HEK293T (cell line): ENCODE data around the gene GBGT1.

ENCODE experiments used
- CTCF ChIA-PET: fragments of 350-600 bp; formaldehyde crosslinking; extraction: SDS; loops from one replicate; lab custom pipeline; 2021; ENCODE audit warnings: antibody characterized with exemption, inconsistent platforms; lab: Yijun Ruan, JAX
- POLR2A ChIA-PET: fragments of 350-600 bp; formaldehyde crosslinking; extraction: SDS; loops from one replicate; lab custom pipeline; 2020; ENCODE audit warnings: antibody characterized with exemption, inconsistent platforms; lab: Yijun Ruan, JAX
- DNase-seq: peaks from one replicate; pipeline ENCODE4 v3.0.0; 2012; ENCODE audit warnings: mixed read lengths; ENCODE audit errors: extremely low spot score
- ARNT ChIP-seq: fragments of 450-650 bp; IDR thresholded peaks from 2 replicates; pipeline ENCODE4 v1.6.1; 2017; ENCODE audit warnings: mild to moderate bottlenecking
- BHLHE40 ChIP-seq: fragments of 450-650 bp; IDR thresholded peaks from 2 replicates; pipeline ENCODE4 v1.6.1; 2016; ENCODE audit warnings: mild to moderate bottlenecking, moderate library complexity, borderline replicate concordance
- CTBP1 ChIP-seq: fragments of 450-650 bp; IDR thresholded peaks from 2 replicates; pipeline ENCODE4 v1.6.1; 2016; ENCODE audit warnings: borderline replicate concordance
- ELF4 ChIP-seq: fragments of 450-650 bp; IDR thresholded peaks from 2 replicates; pipeline ENCODE4 v1.6.1; 2017; ENCODE audit warnings: antibody characterized with exemption
- FOXA1 ChIP-seq: fragments of 450-650 bp; IDR thresholded peaks from 2 replicates; pipeline ENCODE4 v1.6.1; 2016; ENCODE audit warnings: mild to moderate bottlenecking
- FOXK2 ChIP-seq: fragments of 450-650 bp; IDR thresholded peaks from 2 replicates; pipeline ENCODE4 v1.6.1; 2016; ENCODE audit warnings: mild to moderate bottlenecking
- FOXM1 ChIP-seq: fragments of 450-650 bp; IDR thresholded peaks from 2 replicates; pipeline ENCODE4 v1.6.1; 2017; ENCODE audit warnings: mild to moderate bottlenecking, borderline replicate concordance
- HDGF ChIP-seq: fragments of 450-650 bp; IDR thresholded peaks from 2 replicates; pipeline ENCODE4 v1.6.1; 2017; ENCODE audit warnings: antibody characterized with exemption, borderline replicate concordance
- L3MBTL2 ChIP-seq: fragments of 450-650 bp; conservative IDR thresholded peaks from 2 replicates; pipeline ENCODE4 v1.6.1; 2016; ENCODE audit warnings: mild to moderate bottlenecking
- LEF1 ChIP-seq: fragments of 450-650 bp; IDR thresholded peaks from 2 replicates; pipeline ENCODE4 v1.6.1; 2017; ENCODE audit warnings: mild to moderate bottlenecking, borderline replicate concordance
- NFRKB ChIP-seq: fragments of 450-650 bp; IDR thresholded peaks from 2 replicates; pipeline ENCODE4 v1.6.1; 2016; ENCODE audit warnings: mild to moderate bottlenecking, moderate library complexity
- PKNOX1 ChIP-seq: fragments of 450-650 bp; IDR thresholded peaks from 2 replicates; pipeline ENCODE4 v1.6.1; 2016
- SP1 ChIP-seq: fragments of 450-650 bp; IDR thresholded peaks from 2 replicates; pipeline ENCODE4 v1.6.1; 2017
- SUZ12 ChIP-seq: fragments of 450-650 bp; IDR thresholded peaks from 2 replicates; pipeline ENCODE4 v1.6.1; 2016; ENCODE audit warnings: mild to moderate bottlenecking
- TARDBP ChIP-seq: fragments of 450-650 bp; IDR thresholded peaks from 2 replicates; pipeline ENCODE4 v1.6.1; 2016
- ZNF384 ChIP-seq: fragments of 450-650 bp; IDR thresholded peaks from 2 replicates; pipeline ENCODE4 v1.6.1; 2016

Gene GBGT1

GRCh38 chr9:133187561-133188005, 23.9 kb upstream of the GBGT1 start:
- DNase-seq = no peak
- no peak for TF ChIP-seq FOXM1
- no peak for TF ChIP-seq NFRKB
- TF ChIP-seq L3MBTL2 = no peak
- no peak for TF ChIP-seq ARNT
- ChIA-PET CTCF (interaction anchor here (0.7 to 3.7 kb wide), 3 partner anchors 14 to 272 kb away, joined by 3 to 37 read pairs (median 3); no protein-coding TSS in a partner anchor), POLR2A (interaction anchor here (2.0 kb wide), 1 partner anchor 160 kb away, joined by 4 read pairs; the partner anchor contains the start of genes MED22 and RPL7A)

GRCh38 chr9:133186736-133187135, 23.0 kb upstream of the GBGT1 start:
- POLR2A ChIA-PET = interaction anchor here (1.8 to 2.0 kb wide), 2 partner anchors 144 to 161 kb away, joined by 4 to 6 read pairs; partner anchors contain the start of genes MED22 and RPL7A
- CTCF ChIA-PET = interaction anchor here (0.5 to 3.7 kb wide), 7 partner anchors 10 to 300 kb away, joined by 3 to 37 read pairs (median 5); no protein-coding TSS in a partner anchor
- no peak for TF ChIP-seq FOXM1
- no peak for TF ChIP-seq CTBP1
- no peak for TF ChIP-seq ZNF384
- TF ChIP-seq ELF4 = no peak
- no peak for TF ChIP-seq BHLHE40
- no peak for TF ChIP-seq ARNT
- TF ChIP-seq PKNOX1 = no peak
- TF ChIP-seq NFRKB = no peak
- TF ChIP-seq SUZ12 = no peak
- TF ChIP-seq TARDBP = no peak
- no peak for TF ChIP-seq LEF1
- TF ChIP-seq SP1 = no peak
- TF ChIP-seq FOXA1 = no peak
- TF ChIP-seq L3MBTL2 = no peak
- no peak for TF ChIP-seq HDGF
- no peak for DNase-seq

- ChIA-PET POLR2A (no interaction called here), CTCF (interaction anchor here (0.6 to 3.7 kb wide), 4 partner anchors 44 to 167 kb away, joined by 4 to 37 read pairs (median 4); no protein-coding TSS in a partner anchor)
- TF ChIP-seq L3MBTL2 = no peak
- no peak for TF ChIP-seq NFRKB
- TF ChIP-seq ZNF384 = no peak
- no peak for TF ChIP-seq SP1
- no peak for TF ChIP-seq TARDBP
- no peak for TF ChIP-seq CTBP1
- peak; percentile 63 for DNase-seq
Observed at GRCh38 chr9:133184971-133185370, 21.3 kb upstream of the GBGT1 start.

GRCh38 chr9:133182151-133182550, 18.4 kb upstream of the GBGT1 start:
- no peak for TF ChIP-seq TARDBP
- TF ChIP-seq FOXA1 = no peak
- no peak for TF ChIP-seq ZNF384
- TF ChIP-seq FOXK2 = no peak
- no peak for TF ChIP-seq SUZ12
- no peak for TF ChIP-seq LEF1
- TF ChIP-seq FOXM1 = no peak
- no peak for TF ChIP-seq L3MBTL2
- TF ChIP-seq HDGF = no peak
- CTCF ChIA-PET = no interaction called here
- POLR2A ChIA-PET = no interaction called here
- no peak for DNase-seq

GRCh38 chr9:133181561-133181960, 17.8 kb upstream of the GBGT1 start:
- no peak for TF ChIP-seq L3MBTL2
- TF ChIP-seq FOXK2 = no peak
- TF ChIP-seq ELF4 = no peak
- no peak for TF ChIP-seq HDGF
- no peak for TF ChIP-seq BHLHE40
- TF ChIP-seq CTBP1 = no peak
- TF ChIP-seq FOXM1 = no peak
- no peak for TF ChIP-seq TARDBP
- TF ChIP-seq ZNF384 = no peak
- no peak for TF ChIP-seq SUZ12
- no peak for DNase-seq
- CTCF ChIA-PET = interaction anchor here (1.1 to 1.6 kb wide), 2 partner anchors 148 to 149 kb away, joined by 3 to 4 read pairs; no protein-coding TSS in a partner anchor
- POLR2A ChIA-PET = no interaction called here

- DNase-seq = no peak
- ChIA-PET CTCF (interaction anchor here (0.6 to 1.6 kb wide), 4 partner anchors 89 to 150 kb away, joined by 3 to 4 read pairs (median 3); no protein-coding TSS in a partner anchor), POLR2A (no interaction called here)
- TF ChIP-seq L3MBTL2 (no peak), BHLHE40 (no peak), ELF4 (no peak), LEF1 (no peak), SUZ12 (no peak), CTBP1 (no peak), HDGF (no peak), ZNF384 (no peak), FOXK2 (no peak), NFRKB (no peak), ARNT (no peak), FOXM1 (no peak), PKNOX1 (no peak), SP1 (no peak), FOXA1 (no peak), TARDBP (no peak)
Observed at GRCh38 chr9:133180953-133181352, 17.2 kb upstream of the GBGT1 start.

- CTCF ChIA-PET = no interaction called here
- POLR2A ChIA-PET = no interaction called here
- TF ChIP-seq PKNOX1 = no peak
- no peak for TF ChIP-seq BHLHE40
- TF ChIP-seq L3MBTL2 = no peak
- no peak for TF ChIP-seq TARDBP
- TF ChIP-seq FOXK2 = no peak
- TF ChIP-seq ZNF384 = no peak
- no peak for TF ChIP-seq CTBP1
- no peak for TF ChIP-seq SP1
- TF ChIP-seq ARNT = no peak
- no peak for TF ChIP-seq SUZ12
- TF ChIP-seq LEF1 = no peak
- TF ChIP-seq ELF4 = no peak
- no peak for TF ChIP-seq FOXA1
- TF ChIP-seq FOXM1 = no peak
- TF ChIP-seq NFRKB = no peak
- TF ChIP-seq HDGF = no peak
- DNase-seq = no peak
Observed at GRCh38 chr9:133173056-133173455, 9.3 kb upstream of the GBGT1 start.
